GM18517 (cell line): Measurements from ENCODE around the gene MORN3.
"Not testable (repeated sequence)": the region's sequence is repeated elsewhere in the genome, so short reads cannot be mapped to it uniquely, and the experiment has no call there.

Source experiments
- ATAC-seq: cut with Tn5 transposase; IDR thresholded peaks from one replicate; pipeline ENCODE4 v1.9.1; 2021; ENCODE audit warnings: mild to moderate bottlenecking, moderate library complexity; ENCODE audit not compliant: unreplicated experiment

The MORN3 gene, protein sequence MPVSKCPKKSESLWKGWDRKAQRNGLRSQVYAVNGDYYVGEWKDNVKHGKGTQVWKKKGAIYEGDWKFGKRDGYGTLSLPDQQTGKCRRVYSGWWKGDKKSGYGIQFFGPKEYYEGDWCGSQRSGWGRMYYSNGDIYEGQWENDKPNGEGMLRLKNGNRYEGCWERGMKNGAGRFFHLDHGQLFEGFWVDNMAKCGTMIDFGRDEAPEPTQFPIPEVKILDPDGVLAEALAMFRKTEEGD

DNA sequence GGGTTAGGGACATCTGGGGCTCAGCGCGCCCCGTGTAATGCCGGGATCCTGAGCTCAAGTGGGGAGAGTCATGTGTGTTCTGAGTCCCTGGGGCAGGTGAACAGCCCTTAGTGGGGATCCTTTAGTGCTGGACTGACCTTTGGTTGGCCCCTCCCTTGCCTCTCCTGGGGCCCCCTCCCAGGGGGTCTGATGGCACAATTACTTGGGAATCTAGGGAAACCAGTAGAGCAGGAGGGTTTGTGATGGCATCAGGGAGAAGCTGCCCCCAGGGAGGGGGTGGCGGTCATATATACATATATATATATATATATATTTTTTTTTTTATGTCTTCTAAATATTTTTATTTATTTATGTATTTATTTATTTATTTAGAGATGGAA, at the start of gene MORN3:
Gene MORN3, minus strand, starts transcription at position 134 of the 380 bp plus-strand sequence. CDS start 171 bp downstream, outside the sequence.
- no peak for ATAC-seq

DNA sequence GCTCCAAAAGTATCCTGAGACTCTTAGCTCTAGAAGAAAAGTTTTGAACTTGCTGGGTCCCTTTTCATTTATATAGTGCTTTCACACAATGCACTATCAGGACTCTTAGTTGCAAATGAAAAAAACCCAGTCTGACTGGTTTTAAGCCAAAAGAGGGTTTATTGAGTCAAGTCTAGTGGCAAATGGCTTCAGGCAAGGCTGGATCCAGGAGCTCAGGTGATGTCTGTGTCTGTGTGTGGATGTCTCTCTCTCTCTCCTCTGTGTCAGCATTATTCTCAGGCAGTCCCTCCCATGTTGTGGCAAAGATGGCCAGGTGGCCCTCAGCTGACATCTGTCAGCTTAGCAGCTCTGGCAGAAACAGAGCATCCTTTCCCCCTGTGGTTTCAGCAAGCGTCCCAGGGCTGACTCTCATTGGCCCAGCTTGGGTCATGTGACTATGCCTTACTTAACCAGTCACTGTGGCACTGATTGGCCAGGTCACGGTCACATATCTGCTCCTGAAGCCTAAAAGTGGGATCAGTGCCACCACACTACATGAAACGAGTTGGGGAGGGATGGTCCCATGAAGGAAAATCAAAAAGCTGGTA, 49.3 kb upstream of the MORN3 start:
- no peak for ATAC-seq

DNA sequence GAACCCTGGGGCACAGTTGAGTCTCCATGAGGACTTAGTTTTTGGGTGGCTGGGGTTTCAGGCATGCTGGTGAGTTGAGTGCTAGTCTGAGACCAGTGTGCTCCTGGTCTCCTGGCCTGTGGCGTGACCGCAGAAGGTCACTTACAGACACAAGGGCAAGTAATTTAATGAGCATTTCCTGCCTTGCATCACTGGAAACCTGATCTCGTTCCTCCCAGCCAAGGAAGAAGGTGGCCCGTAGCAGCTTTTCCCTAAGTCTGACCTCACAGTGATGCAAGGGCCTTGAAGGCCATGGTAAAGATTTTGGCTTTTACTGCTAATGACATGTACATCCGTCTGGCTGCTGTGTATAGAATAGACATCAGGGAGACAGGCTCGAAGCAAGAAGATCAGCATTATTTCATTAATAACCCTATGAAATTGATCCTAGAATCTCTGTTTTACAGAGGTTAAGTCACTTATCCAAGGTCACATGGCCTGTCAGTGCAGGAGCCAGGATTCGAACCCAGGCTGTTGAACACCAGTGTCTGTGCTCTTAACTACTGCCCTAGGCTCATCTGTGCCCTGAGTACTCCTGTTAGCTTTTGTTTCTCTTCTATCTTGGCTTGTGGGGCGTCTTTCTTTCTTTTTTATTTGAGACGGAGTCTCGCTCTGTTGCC, 47.7 kb upstream of the MORN3 start:
- ATAC-seq, result no peak

DNA sequence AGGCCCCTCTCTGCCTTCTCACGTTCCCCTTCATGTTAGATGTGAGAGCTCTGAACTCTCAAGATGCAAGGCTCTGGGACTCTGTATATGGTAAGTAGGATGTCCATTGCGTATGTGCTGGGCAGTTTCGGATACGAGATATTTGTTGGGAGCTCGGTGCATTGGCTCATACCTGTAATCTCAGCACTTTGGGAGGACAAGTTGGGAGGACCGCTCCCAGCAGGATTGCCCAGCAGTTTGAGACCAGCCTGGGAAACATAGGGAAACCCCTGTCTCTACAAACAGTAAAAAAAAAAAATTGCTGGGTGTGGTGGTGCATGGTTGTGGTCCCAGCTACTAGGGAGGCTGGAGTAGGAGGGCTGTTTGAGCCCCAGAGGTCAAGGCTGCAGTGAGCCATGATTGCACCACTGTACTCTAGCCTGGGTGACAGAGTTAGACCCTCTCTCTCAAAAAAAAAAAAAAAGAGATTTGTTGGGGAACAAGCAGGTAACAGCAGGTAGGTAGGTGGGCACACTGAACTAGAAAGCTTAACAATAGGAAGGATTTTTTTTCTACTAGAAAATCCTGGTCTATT, 46.5 kb upstream of the MORN3 start:
- no peak for ATAC-seq

DNA sequence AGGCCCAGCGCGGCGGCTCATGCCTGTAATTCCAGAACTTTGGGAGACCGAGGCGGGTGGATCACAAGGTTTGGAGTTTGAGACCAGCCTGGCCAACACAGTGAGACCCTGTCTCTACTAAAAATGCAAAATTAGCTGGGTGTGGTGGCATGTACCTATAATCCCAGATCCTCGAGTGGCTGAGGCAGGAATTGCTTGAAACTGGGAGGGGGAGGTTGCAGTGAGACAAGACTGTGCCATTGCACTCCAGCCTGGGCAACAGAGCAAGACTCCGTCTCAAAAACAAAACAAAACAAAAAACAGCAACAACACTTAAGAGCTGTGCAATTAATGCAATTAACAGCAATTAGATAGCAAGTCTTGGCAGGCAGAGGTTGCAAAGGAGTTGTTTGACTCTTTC, 45.6 kb upstream of the MORN3 start:
- ATAC-seq, result not testable (repeated sequence)

DNA sequence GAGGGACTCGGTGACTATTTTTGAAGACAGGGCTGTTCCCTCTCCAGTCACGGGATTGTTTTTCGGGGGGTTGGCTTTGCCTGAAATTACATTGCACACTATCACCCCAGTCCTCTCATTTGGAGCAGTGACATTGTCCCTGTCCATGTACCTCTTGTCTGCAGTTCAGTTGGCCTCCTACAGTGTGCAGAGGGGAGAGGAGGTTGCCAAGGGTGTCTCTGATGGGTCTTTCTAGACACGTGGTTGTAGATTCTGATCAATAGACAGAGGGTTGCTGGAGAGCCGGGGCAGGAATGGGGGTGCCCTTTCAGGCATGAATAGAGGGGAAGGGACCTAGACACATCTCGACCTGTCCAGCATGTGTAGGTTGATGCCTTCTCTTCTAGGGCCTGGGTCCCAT, 44.3 kb upstream of the MORN3 start:
- ATAC-seq, result no peak

DNA sequence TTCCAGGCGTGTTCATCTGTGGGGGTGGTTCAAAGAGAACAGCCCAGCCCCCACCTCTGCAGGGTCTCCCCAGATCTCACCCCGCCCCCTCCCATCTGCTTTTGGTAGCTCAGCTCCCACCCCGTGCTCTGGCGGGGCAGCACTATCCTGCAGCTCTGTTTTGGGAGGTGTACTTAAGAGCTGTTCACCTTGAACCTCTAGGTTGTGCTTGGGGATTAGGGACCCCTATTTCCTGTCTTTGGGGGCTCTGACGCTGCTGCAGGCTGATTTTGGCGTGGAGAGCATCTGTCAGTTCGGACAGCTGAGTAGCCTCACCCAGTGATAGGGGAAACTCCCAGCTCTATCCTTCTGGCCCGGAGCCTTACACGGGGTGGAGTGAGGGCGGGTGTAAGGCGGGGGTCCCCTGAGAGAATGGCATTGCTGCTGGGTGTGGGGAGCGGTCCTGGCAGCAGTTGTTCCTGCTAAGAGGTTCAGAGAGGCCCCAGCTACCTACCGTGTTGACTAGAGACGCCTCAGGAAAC, 43.9 kb upstream of the MORN3 start:
- no peak for ATAC-seq

DNA sequence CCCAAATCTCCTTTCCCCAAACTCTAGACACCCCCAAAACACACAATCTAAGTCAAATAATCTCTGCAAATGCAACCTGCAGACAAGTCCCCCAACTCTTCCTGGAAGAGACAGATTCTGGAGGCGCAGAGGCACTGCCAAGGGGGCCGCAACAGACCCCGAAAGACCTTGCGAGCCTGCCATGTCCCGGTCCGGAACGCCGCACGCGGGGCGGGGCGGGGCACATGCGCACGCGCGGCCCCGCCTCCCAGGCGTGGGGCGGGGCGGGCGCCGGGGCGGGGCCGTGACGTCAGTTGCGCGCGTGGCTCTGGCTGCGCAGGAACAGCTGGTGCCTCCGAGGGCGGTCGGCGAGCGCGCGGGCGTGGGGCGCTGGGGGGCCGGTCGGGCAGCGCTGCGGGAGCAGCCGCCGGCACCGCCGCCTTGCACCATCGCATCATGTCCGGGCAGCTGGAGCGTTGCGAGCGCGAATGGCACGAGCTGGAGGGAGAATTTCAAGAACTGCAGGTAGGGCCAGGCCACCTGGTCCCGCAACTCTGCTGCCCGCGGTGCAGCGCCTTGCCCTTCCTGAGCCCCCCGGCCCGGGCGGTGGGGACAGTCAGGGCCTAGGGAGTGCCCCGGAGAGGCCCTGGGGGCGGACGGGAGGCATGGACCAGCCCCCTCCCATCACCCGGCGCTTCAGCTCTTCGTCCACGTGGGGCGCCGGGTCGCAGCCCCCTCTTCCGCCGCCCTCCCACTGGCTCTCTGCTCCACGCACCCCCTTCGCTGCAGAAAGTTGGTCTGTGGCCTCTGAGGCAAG, 43.2 kb upstream of the MORN3 start, which contains the start of gene TMEM120B:
Gene TMEM120B, plus strand, starts transcription at position 292 of the 796 bp plus-strand sequence. Its CDS starts 144 bp downstream, at position 436.
- peak; percentile 86 for ATAC-seq

DNA sequence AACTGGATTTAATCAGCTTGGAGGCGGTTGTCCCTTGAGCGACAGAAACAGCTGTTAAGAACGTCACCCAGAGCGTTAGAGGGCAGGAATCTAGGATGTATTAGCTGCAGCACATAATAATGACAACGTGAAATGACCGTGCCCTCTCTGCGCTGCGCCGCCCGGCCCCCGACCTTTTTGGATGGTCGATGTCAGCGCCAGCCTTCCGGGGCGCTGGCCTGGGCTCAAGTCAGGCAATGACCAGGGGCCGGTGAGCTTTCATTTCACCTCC, 42.7 kb upstream of the MORN3 start:
- ATAC-seq, result peak; percentile 36

DNA sequence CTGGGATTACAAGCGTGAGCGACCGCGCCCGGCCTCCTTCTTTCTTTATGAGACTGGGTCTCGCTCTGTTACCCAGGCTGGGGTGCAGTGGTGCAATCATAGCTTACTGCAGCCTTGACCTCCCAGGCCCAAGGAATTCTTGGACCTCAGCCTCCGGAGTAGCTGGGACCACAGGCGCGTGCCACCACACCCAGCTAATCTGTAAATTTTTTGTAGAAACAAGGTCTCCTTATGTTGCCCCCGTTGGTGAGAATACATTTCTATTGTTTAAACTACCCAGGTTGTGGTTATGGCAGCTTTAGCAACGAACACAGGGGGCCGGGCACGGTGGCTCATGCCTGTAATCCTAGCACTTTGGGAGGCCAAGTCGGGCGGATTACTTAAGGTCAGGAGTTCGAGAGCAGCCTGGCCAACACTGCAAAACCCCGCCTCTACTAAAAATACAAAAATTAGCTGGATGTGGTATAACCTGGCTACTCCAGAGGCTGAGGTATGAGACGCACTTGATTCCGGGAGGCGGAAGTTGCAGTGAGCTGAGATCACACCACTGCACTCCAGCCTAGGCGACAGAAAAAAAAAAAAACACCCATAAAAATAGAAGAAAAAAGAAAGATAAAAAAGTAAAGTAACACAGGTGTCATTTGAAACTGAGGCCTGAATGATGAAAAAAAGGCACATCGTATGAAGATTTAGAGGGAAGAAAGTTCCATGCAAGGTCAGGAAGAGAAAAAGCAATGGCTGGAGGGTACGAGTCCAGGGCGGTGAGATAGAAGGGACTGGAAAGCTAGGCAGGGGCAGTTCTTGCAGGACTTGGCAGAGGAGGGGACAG, 42.1 kb upstream of the MORN3 start:
- ATAC-seq, result no peak

DNA sequence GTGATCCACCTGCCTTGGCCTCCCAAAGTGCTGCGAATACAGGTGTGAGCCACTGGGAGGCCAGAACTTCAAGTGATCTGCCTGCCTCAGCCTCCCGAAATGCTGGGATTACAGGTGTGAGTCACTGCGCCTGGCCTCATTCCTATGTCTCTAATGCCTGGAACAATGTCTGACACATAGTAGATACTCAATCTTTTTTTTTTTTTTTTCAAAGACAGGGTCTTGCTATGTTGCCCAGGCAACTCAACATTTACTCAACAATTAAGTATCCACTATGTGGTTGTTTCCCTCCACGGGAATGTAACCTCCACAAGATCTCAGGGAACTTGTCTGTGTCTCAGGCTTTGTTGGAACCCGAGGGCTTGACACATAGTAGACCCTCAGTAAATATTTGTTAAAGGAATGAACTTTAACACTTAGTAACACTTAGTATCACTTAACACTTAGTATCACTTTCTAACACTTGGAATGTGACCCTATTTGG, 40.1 kb upstream of the MORN3 start:
- ATAC-seq, result no peak

DNA sequence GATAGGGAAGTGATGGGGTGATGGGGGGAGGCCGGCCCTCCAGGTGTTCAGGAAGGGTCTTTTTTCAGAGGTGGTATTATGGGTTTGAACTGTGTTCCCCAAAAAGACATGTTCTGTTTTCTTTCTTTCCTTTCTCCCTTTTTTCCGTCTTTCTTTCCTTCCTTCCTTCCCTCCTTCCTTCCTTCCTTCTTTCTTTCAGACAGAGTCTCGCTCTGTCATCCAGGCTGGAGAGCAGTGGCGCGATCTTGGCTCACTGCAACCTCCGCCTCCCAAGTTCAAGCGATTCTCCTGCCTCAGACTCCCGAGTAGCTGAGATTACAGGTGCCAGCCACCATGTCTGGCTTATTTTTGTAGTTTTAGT, 39.6 kb upstream of the MORN3 start:
- ATAC-seq, result not testable (repeated sequence)

DNA sequence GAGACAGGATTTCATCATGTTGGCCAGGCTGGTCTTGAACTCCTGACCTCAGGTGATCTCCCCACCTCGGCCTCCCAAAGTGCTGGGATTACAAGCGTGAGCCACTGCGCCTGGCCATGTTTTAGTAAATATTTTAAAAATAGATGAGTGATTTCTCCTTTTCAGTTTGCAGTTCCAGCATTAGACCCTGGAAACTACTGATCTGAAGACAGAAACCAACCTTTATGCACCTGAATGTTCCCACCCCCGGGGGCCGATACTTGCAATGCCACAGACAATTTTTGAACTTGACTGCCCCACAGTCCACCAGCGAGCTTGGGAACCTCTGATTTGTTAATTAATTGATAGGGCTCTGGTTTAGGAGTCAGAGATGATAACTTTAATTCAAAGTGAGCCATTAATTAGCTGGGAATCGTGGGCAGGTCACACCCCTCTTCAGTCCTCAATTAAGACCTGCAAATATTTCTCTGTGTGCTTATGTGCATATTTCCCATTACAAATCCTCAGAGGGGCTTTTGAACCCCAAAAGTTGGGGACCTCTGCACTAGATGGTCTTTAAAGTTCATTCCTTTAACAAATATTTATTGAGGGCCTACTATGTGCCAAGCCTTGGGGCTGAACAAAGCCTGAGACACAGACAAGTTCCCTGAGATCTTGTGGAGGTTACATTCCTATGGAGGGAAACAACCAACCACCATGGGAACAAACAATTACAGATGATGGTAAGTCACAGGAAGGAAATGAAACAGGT, 39.0 kb upstream of the MORN3 start:
- ATAC-seq, result no peak

DNA sequence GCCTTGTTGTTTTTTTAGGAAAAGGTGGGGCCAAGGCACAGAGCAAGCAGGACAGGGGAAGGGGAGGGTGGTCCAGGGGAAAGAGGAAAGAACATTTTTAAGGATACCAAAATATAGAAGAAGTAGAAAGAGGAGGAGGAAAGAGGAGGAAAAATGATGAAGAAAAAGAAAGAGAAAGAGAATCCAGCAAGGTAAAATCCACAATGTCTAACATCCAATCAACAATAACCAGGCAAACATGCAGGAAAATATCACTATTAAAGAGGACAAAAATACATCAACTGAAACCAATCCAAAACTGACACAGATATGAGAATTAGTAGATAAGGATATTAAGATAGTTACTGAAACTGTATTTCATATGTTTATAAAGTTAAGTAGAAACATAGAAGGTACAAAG, 36.1 kb upstream of the MORN3 start:
- ATAC-seq, result no peak

DNA sequence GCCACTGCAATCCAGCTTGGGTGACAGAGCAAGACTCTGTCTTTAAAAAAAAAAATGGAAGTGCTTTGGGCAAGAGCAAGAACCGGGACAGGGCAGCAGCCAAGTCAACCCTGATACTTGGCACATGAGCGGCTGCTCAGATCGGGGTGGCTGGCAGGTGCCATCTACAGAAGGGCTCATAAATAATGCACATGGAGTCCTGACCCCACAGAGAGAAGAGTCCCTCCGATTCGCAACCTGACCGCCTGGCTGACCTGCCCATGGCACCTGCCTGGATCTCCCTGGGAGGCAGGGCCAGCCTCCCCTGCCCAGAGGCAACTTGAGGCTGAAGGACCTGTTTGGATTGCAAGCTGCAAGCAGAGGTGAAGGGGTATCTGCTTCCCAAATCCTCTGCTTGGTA, 33.5 kb upstream of the MORN3 start:
- ATAC-seq, result no peak

DNA sequence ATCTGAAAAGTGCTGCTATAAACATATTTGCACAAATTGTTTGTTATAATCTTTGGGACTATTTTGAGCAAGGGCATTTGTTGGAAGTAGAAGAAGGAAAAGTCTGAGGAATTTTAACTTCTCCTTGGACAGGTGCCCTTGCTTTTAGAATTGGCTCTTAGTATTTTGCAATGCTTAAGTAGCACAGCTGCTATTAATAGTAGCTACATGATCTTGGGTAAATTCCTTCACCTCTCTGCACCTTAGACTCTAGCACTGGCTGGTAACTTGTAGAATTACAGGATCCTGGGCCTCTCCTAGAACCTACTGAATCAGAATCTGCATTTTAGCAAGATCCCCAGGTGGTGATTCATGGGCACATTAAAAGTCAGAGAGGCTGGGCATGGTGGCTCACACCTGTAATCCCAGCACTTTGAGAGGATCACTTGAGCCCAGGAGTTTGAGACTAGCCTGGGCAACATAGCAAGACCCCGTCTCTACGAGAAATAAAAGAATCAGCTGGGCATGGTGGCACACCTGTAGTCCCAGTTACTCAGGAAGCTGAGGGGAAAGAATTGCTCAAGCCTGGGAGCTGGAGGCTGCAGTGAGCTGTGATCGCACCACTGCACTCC, 32.3 kb upstream of the MORN3 start:
- ATAC-seq, result no peak

DNA sequence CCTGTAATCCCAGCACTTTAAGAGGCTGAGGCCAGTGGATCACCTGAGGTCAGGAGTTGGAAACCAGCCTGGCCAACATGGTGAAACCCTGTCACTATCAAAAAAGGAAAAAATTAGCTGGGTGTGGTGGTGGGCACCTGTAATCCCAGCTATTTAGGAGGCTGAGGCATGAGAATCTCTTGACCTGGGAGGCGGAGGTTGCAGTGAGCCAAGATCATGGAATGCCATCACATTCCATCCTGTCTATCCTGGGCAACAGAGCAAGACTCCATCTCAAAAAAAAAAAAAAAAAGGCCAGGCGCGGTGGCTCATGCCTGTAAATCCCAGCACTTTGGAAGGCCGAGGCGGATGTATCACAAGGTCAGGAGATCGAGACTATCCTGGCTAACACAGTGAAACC, 28.4 kb upstream of the MORN3 start:
- ATAC-seq, result not testable (repeated sequence)

DNA sequence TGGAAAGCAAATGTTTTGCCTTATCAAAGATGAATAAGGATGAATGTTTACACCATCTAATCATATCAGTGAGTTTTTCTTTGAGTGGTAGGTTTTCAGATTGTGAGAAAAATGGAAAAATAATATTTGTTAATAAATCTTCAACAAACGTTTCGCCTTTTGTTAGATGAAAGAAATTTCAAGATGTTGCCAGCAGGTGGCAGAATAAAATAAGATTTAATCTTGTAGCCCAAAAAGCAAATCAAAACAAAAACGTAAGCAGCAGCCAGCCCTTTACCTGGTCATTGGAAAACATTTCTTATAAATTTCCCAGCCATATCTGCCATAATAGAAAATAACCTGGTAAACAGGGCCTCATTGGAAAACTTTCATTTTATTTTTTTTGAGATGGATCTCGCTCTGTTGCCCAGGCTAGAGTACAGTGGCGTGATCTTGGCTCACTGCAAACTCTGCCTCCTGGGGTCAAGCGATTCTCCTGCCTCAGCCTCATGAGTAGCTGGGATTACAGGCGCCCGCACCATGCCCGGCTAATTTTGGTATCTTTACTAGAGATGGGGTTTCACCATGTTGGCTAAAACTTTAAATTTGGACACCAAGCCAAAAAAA, 27.7 kb upstream of the MORN3 start:
- ATAC-seq, result no peak
